A549 (cell line): ENCODE measurements around the gene BAG1. TPM values are rescaled to one million over a fixed set of nuclear protein-coding genes. Genes with fewer than 3 reads are reported as not detected.
A peak's percentile ranks its signal among the peaks of the same experiment; 100 is the strongest.

Experiments
- ATAC-seq, 2 experiments: fragments of 200-7000 bp in 1 of 2; fragments of >200 bp in 1 of 2; cut with Nextera tagmentation in 1 of 2; cut with Tn5 transposase in 1 of 2; 3 replicates each; pipeline versions ENCODE4 v1.8.0 to v1.9.1; 2018 to 2020; ENCODE audit warnings: mild to moderate bottlenecking in 1 of 2, moderate library complexity in 1 of 2
- CTCF ChIA-PET: fragments of 300-600 bp; sonication (Branson Sonifier 250); formaldehyde crosslinking; extraction: SDS; loops from one replicate; lab custom pipeline; 2021; ENCODE audit warnings: antibody characterized with exemption, inconsistent platforms; lab: Yijun Ruan, JAX
- POLR2A ChIA-PET: fragments of 350-600 bp; formaldehyde crosslinking; extraction: SDS; loops from one replicate; lab custom pipeline; 2021; ENCODE audit warnings: antibody characterized with exemption, inconsistent platforms; lab: Yijun Ruan, JAX
- DNase-seq, 2 experiments: peaks; one replicate each; pipeline versions ENCODE4 v3.0.0 to v3.0.0-alpha.2; 2011 to 2016; ENCODE audit warnings: low read depth in 1 of 2, low spot score in 1 of 2
- FAIRE-seq: peaks from 2 replicates; lab custom pipeline; 2011; peaks lifted over from hg19 to GRCh38; lab: Jason Lieb, UNC
- H3K27ac ChIP-seq, 2 experiments: fragments of >200 bp; sonication (Bioruptor Twin); formaldehyde crosslinking; 3 replicates each; pipeline ENCODE4 v1.5.1; 2016 to 2017
- H3K4me1 ChIP-seq: fragments of >200 bp; sonication (Bioruptor Twin); formaldehyde crosslinking; 3 replicates; pipeline ENCODE4 v1.6.1; 2016
- H3K4me2 ChIP-seq: fragments of >200 bp; sonication (Bioruptor Twin); formaldehyde crosslinking; 3 replicates; pipeline ENCODE4 v1.6.1; 2016
- H3K4me3 ChIP-seq: fragments of >200 bp; sonication (Bioruptor Twin); formaldehyde crosslinking; 3 replicates; pipeline ENCODE4 v1.5.1; 2016
- H3K9me3 ChIP-seq: fragments of >200 bp; sonication (Bioruptor Twin); formaldehyde crosslinking; 3 replicates; pipeline ENCODE4 v1.6.1; 2016
- BHLHE40 ChIP-seq: IDR thresholded peaks from 2 replicates; pipeline ENCODE4 v1.6.1; 2012; ENCODE audit warnings: low read depth, low read length, inconsistent platforms
- CBX2 ChIP-seq: fragments of 200-600 bp; sonication (generic); IDR thresholded peaks from 2 replicates; pipeline ENCODE4 v1.6.1; 2016; ENCODE audit warnings: low read depth, mild to moderate bottlenecking, borderline replicate concordance
- CEBPB ChIP-seq, 2 experiments: fragments of >200 bp in 1 of 2; sonication (Bioruptor Twin) in 1 of 2; formaldehyde crosslinking in 1 of 2; IDR thresholded peaks; 2 replicates each; pipeline ENCODE4 v1.6.1; 2012 to 2016
- EHMT2 ChIP-seq: fragments of 200-600 bp; sonication (generic); IDR thresholded peaks from 2 replicates; pipeline ENCODE4 v1.6.1; 2016; ENCODE audit warnings: antibody characterized with exemption, low read depth, mild to moderate bottlenecking, moderate library complexity
- HDAC2 ChIP-seq: fragments of 200-600 bp; sonication (generic); IDR thresholded peaks from 2 replicates; pipeline ENCODE4 v1.6.1; 2016
- HOXA7 ChIP-seq: fragments of 250-450 bp; sonication (Bioruptor Pico); IDR thresholded peaks from 2 replicates; pipeline ENCODE4 v1.5.0; 2020; ENCODE audit warnings: mild to moderate bottlenecking, moderate library complexity
- KDM1A ChIP-seq: fragments of 200-600 bp; sonication (generic); IDR thresholded peaks from 2 replicates; pipeline ENCODE4 v1.6.1; 2016; ENCODE audit warnings: low read depth, mild to moderate bottlenecking
- MAZ ChIP-seq: fragments of 150-350 bp; IDR thresholded peaks from 2 replicates; pipeline ENCODE4 v1.6.1; 2014; ENCODE audit warnings: antibody characterized with exemption, low read depth, low read length, borderline replicate concordance
- NFE2L2 ChIP-seq: fragments of 150-350 bp; conservative IDR thresholded peaks from 2 replicates; pipeline ENCODE4 v1.6.1; 2014; ENCODE audit warnings: low read length
- NR3C1 ChIP-seq: fragments of >200 bp; sonication (Bioruptor Twin); formaldehyde crosslinking; IDR thresholded peaks from 3 replicates; pipeline ENCODE4 v1.6.1; 2017
- POLR2A ChIP-seq: IDR thresholded peaks from 2 replicates; pipeline ENCODE4 v1.6.1; 2012; ENCODE audit warnings: mild to moderate bottlenecking, low read length
- RARB ChIP-seq: fragments of 250-450 bp; sonication (Bioruptor Pico); IDR thresholded peaks from 2 replicates; pipeline ENCODE4 v1.8.0; 2021; ENCODE audit warnings: mild to moderate bottlenecking, moderate library complexity
- RFX5 ChIP-seq: fragments of 450-650 bp; IDR thresholded peaks from 2 replicates; pipeline ENCODE4 v1.7.1; 2014; ENCODE audit warnings: antibody characterized with exemption, mild to moderate bottlenecking, moderate library complexity
- RNF2 ChIP-seq: fragments of 200-600 bp; sonication (generic); IDR thresholded peaks from 2 replicates; pipeline ENCODE4 v1.6.1; 2016; ENCODE audit warnings: low read depth, mild to moderate bottlenecking, antibody characterized with exemption, moderate library complexity, borderline replicate concordance
- SMC3 ChIP-seq: fragments of >200 bp; sonication (Bioruptor Twin); formaldehyde crosslinking; IDR thresholded peaks from 3 replicates; pipeline ENCODE4 v1.6.1; 2018; ENCODE audit warnings: inconsistent platforms
- ZFP36 ChIP-seq: fragments of 450-650 bp; IDR thresholded peaks from 2 replicates; pipeline ENCODE4 v1.6.1; 2014; ENCODE audit warnings: borderline replicate concordance; ENCODE audit not compliant: partially characterized antibody
- ZSCAN20 ChIP-seq: fragments of 250-450 bp; sonication (Bioruptor Pico); IDR thresholded peaks from 2 replicates; pipeline ENCODE4 v1.8.0; 2022; ENCODE audit warnings: mild to moderate bottlenecking, moderate library complexity
- WGBS: methylation state at CpG from one replicate; pipeline ENCODE4 v1.1.6; 2017; ENCODE audit errors: missing lambda C conversion rate; 5-methylcytosine and 5-hydroxymethylcytosine counted together
- polyA plus RNA-seq, 4 experiments: library from polyadenylated mRNA; depleted of rRNA in 3 of 4; stranded (reverse); fragments of >200 nt; fragmentation: RNase III in 1 of 4; extraction: RNeasy Plus Mini Kit Qiagen cat#74134 plus additional on column Dnase treatment in 1 of 4; gene quantifications; 2 replicates in 3 of 4; 3 replicates in 1 of 4; pipeline ENCODE4 v1.2.3, GENCODE V29; 2011 to 2017
- TF ChIP-seq, protein P1 (sequence below): IDR thresholded peaks from 2 replicates; pipeline ENCODE4 v1.6.1; 2012; ENCODE audit warnings: low read depth, borderline replicate concordance
- TF ChIP-seq, protein P2 (sequence below): fragments of >200 bp; sonication (Bioruptor Twin); formaldehyde crosslinking; IDR thresholded peaks from 3 replicates; pipeline ENCODE4 v1.5.1; 2016
- TF ChIP-seq, protein P3 (sequence below): fragments of 250-450 bp; sonication (Bioruptor Pico); IDR thresholded peaks from 2 replicates; pipeline ENCODE4 v1.5.0; 2021; ENCODE audit warnings: mild to moderate bottlenecking, moderate library complexity, borderline replicate concordance
- TF ChIP-seq, protein P4 (sequence below): IDR thresholded peaks from 2 replicates; pipeline ENCODE4 v1.6.1; 2012
- TF ChIP-seq, protein P5 (sequence below): fragments of >200 bp; sonication (Bioruptor Twin); formaldehyde crosslinking; IDR thresholded peaks from 2 replicates; pipeline ENCODE4 v1.6.1; 2016
- TF ChIP-seq, protein P6 (sequence below): fragments of 250-450 bp; sonication (Bioruptor Pico); IDR thresholded peaks from 2 replicates; pipeline ENCODE4 v1.5.0; 2020; ENCODE audit warnings: low read depth, mild to moderate bottlenecking, moderate library complexity
- TF ChIP-seq, protein P7 (sequence below): fragments of 200-600 bp; sonication (generic); IDR thresholded peaks from 2 replicates; pipeline ENCODE4 v1.6.1; 2016; ENCODE audit warnings: antibody characterized with exemption, mild to moderate bottlenecking, moderate library complexity

BAG1 gene
- polyA plus RNA-seq, 2 of the 4 experiments (the other 2 are of a cell fraction) = 73.0 to 86.9 TPM

DNA sequence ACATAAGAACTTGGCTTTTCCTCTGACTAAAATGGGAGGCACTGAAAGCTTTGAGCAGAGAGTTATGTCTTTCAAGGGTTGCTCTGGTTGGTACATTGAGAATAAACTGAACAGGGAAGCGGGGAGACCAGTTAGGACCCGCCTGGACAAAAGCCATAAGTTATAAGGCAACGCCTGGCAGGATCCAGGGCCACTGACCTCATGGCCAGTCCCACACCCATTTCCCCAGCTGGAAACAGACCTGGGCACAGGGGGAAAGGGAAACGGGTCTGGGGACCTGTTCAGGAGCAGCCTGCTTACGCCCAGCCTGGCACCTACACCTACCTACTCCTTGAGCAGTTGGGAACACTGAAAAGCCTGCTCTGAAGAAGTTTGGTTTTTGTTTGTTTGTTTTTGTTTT lies 23.2 kb downstream of the BAG1 start:
- WGBS = 80% methylated on average over 5 of the region's 5 CpGs
- H3K4me3 ChIP-seq = no peak overlapping the region
- peak overlapping the region in 1 of 2 experiments; percentile 64; a peak in 3 of 6 replicates for H3K27ac ChIP-seq
- ChIA-PET POLR2A (no interaction called here), CTCF (interaction anchor here (0.7 to 9.5 kb wide), 4 partner anchors 8 to 225 kb away, joined by 3 to 71 read pairs (median 8); no protein-coding TSS in a partner anchor)
- ATAC-seq (no peak), DNase-seq (no peak), FAIRE-seq (no peak)
- H3K4me2 ChIP-seq = no peak overlapping the region
- peaks cover 14% of the 10 kb centered on the region for H3K4me1 ChIP-seq
- H3K9me3 ChIP-seq = no peaks in the 10 kb centered on the region
- TF ChIP-seq EHMT2 (no peak), NR3C1 (no peak), HDAC2 (no peak)
- TF ChIP-seq, protein P1, sequence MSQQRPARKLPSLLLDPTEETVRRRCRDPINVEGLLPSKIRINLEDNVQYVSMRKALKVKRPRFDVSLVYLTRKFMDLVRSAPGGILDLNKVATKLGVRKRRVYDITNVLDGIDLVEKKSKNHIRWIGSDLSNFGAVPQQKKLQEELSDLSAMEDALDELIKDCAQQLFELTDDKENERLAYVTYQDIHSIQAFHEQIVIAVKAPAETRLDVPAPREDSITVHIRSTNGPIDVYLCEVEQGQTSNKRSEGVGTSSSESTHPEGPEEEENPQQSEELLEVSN = no peak
- TF ChIP-seq, protein P2, sequence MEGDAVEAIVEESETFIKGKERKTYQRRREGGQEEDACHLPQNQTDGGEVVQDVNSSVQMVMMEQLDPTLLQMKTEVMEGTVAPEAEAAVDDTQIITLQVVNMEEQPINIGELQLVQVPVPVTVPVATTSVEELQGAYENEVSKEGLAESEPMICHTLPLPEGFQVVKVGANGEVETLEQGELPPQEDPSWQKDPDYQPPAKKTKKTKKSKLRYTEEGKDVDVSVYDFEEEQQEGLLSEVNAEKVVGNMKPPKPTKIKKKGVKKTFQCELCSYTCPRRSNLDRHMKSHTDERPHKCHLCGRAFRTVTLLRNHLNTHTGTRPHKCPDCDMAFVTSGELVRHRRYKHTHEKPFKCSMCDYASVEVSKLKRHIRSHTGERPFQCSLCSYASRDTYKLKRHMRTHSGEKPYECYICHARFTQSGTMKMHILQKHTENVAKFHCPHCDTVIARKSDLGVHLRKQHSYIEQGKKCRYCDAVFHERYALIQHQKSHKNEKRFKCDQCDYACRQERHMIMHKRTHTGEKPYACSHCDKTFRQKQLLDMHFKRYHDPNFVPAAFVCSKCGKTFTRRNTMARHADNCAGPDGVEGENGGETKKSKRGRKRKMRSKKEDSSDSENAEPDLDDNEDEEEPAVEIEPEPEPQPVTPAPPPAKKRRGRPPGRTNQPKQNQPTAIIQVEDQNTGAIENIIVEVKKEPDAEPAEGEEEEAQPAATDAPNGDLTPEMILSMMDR = no peak
- TF ChIP-seq, protein P3, sequence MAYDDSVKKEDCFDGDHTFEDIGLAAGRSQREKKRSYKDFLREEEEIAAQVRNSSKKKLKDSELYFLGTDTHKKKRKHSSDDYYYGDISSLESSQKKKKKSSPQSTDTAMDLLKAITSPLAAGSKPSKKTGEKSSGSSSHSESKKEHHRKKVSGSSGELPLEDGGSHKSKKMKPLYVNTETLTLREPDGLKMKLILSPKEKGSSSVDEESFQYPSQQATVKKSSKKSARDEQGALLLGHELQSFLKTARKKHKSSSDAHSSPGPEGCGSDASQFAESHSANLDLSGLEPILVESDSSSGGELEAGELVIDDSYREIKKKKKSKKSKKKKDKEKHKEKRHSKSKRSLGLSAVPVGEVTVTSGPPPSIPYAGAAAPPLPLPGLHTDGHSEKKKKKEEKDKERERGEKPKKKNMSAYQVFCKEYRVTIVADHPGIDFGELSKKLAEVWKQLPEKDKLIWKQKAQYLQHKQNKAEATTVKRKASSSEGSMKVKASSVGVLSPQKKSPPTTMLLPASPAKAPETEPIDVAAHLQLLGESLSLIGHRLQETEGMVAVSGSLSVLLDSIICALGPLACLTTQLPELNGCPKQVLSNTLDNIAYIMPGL (CRISPR knock-in tag) = no peak

DNA sequence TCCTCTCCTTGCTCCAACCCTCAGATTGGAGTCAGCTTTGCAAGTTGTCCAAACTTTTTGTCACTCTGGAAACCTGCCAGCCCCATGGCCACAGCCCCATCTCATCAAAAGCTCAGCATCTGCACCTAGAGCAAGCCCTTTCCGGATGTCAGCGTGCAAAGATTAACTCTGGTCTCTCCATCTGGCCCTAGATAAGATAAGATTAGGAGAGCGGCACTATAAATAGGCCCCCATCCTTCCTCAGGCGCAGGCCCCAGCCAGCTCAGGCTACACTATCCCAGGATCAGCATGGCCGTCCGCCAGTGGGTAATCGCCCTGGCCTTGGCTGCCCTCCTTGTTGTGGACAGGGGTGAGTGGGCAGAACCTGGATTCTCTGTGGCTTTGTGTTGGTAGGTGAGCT lies 24.6 kb downstream of the BAG1 start, which contains the start of gene SPINK4:
TSS of gene SPINK4 (plus strand) at position 247 of the 400 bp plus-strand sequence. CDS start at position 289, 42 bp downstream.
- Histone ChIP-seq H3K4me2 (no peak within 1 kb of the TSS), H3K27ac (peak within 1 kb of the TSS; percentile 35 to 68; a peak in 4 of 6 replicates), H3K4me3 (no peak within 1 kb of the TSS), H3K9me3 (no peaks in the 10 kb centered on the region), H3K4me1 (peaks cover 28% of the 10 kb centered on the region)
- WGBS = 75% methylated on average over 7 of the region's 7 CpGs
- ATAC-seq (no peak; a peak in 2 of 6 replicates), FAIRE-seq (no peak), DNase-seq (no peak)
- ChIA-PET CTCF (interaction anchor here (1.2 to 9.5 kb wide), 4 partner anchors 9 to 227 kb away, joined by 3 to 71 read pairs (median 8); no protein-coding TSS in a partner anchor), POLR2A (no interaction called here)
- TF ChIP-seq BHLHE40 = no peak
- TF ChIP-seq CEBPB (IDR thresholded peaks at IDR 0.05) = no peak
- no peak for TF ChIP-seq POLR2A
- TF ChIP-seq RARB (CRISPR knock-in tag) = no peak
- no peak for TF ChIP-seq SMC3
- no peak for TF ChIP-seq NFE2L2
- TF ChIP-seq, protein P4, sequence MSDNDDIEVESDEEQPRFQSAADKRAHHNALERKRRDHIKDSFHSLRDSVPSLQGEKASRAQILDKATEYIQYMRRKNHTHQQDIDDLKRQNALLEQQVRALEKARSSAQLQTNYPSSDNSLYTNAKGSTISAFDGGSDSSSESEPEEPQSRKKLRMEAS = no peak
- TF ChIP-seq, protein P5, sequence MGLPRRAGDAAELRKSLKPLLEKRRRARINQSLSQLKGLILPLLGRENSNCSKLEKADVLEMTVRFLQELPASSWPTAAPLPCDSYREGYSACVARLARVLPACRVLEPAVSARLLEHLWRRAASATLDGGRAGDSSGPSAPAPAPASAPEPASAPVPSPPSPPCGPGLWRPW = no peak
- TF ChIP-seq RFX5 = no peak
- TF ChIP-seq CBX2 = no peak
- no peak for TF ChIP-seq RNF2
- TF ChIP-seq HOXA7 (CRISPR knock-in tag) = no peak
- TF ChIP-seq, protein P6, sequence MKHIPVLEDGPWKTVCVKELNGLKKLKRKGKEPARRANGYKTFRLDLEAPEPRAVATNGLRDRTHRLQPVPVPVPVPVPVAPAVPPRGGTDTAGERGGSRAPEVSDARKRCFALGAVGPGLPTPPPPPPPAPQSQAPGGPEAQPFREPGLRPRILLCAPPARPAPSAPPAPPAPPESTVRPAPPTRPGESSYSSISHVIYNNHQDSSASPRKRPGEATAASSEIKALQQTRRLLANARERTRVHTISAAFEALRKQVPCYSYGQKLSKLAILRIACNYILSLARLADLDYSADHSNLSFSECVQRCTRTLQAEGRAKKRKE (CRISPR knock-in tag) = no peak
- no peak for TF ChIP-seq ZSCAN20
- TF ChIP-seq, protein P7, sequence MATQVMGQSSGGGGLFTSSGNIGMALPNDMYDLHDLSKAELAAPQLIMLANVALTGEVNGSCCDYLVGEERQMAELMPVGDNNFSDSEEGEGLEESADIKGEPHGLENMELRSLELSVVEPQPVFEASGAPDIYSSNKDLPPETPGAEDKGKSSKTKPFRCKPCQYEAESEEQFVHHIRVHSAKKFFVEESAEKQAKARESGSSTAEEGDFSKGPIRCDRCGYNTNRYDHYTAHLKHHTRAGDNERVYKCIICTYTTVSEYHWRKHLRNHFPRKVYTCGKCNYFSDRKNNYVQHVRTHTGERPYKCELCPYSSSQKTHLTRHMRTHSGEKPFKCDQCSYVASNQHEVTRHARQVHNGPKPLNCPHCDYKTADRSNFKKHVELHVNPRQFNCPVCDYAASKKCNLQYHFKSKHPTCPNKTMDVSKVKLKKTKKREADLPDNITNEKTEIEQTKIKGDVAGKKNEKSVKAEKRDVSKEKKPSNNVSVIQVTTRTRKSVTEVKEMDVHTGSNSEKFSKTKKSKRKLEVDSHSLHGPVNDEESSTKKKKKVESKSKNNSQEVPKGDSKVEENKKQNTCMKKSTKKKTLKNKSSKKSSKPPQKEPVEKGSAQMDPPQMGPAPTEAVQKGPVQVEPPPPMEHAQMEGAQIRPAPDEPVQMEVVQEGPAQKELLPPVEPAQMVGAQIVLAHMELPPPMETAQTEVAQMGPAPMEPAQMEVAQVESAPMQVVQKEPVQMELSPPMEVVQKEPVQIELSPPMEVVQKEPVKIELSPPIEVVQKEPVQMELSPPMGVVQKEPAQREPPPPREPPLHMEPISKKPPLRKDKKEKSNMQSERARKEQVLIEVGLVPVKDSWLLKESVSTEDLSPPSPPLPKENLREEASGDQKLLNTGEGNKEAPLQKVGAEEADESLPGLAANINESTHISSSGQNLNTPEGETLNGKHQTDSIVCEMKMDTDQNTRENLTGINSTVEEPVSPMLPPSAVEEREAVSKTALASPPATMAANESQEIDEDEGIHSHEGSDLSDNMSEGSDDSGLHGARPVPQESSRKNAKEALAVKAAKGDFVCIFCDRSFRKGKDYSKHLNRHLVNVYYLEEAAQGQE = no peak
- no peak for TF ChIP-seq KDM1A
- no peak for TF ChIP-seq MAZ
- no peak for TF ChIP-seq ZFP36
